ENCODE measurements around the gene NAT9. TPM values are rescaled to one million over a fixed set of nuclear protein-coding genes. Genes with fewer than 3 reads are reported as not detected.

Gene NAT9
- total RNA-seq, 1 experiment from 2014 or later: 63.5 TPM

GRCh38 chr17:74728702-74729075 lies 47.5 kb downstream of the NAT9 start:
- Histone ChIP-seq H3K4ac (ENCODE audit: low read depth, low read length) (no peak overlapping the region), H3K27me3 (ENCODE audit: insufficient read depth, low read length) (no peaks in the 10 kb centered on the region; the same call in 1 of the 2 replicates), H3K23ac (ENCODE audit: insufficient read length, low read depth, low read length) (no peak overlapping the region), H3K79me2 (ENCODE audit: insufficient read depth, low read length) (no peaks in the 10 kb centered on the region), H2AFZ (ENCODE audit: low read length) (no peak overlapping the region), H3K23me2 (ENCODE audit: insufficient read length, low read depth, low read length, poor library complexity, severe bottlenecking) (no peaks in the 10 kb centered on the region), H2BK12ac (ENCODE audit: insufficient read length, low read depth, low read length) (no peak overlapping the region), H2BK20ac (ENCODE audit: low read depth, low read length, poor library complexity, severe bottlenecking) (no peak overlapping the region), H3K14ac (ENCODE audit: insufficient read depth, low read length) (no peak overlapping the region), H3K4me1 (ENCODE audit: insufficient read depth, low read length) (no peaks in the 10 kb centered on the region), H3K27ac (ENCODE audit: insufficient read length, low read depth, low read length) (no peak overlapping the region), H3K4me2 (ENCODE audit: insufficient read depth, insufficient read length, low read length) (no peak overlapping the region), H3K9ac (ENCODE audit: extremely low read depth, insufficient read length, low read length) (no peak overlapping the region), H2BK120ac (ENCODE audit: low read depth, low read length, poor library complexity, severe bottlenecking) (no peak overlapping the region), H3K56ac (ENCODE audit: insufficient read length, low read depth, low read length) (no peak overlapping the region), H4K91ac (ENCODE audit: insufficient read length, low read depth, low read length) (no peak overlapping the region), H3T11ph (ENCODE audit: low read length) (no peak overlapping the region), H3K18ac (ENCODE audit: insufficient read length, low read depth, low read length) (no peak overlapping the region), H3K9me3 (ENCODE audit: control insufficient read depth, low read depth, low read length) (no peaks in the 10 kb centered on the region), H4K5ac (ENCODE audit: insufficient read length, low read depth, low read length) (no peak overlapping the region), H4K20me1 (ENCODE audit: control insufficient read depth, insufficient read depth, insufficient read length) (no peaks in the 10 kb centered on the region), H3K79me1 (ENCODE audit: insufficient read depth, low read depth, low read length, poor library complexity, severe bottlenecking) (no peaks in the 10 kb centered on the region), H4K8ac (replicated peaks; ENCODE audit: insufficient read length, low read depth, low read length) (no peak overlapping the region), H2AK5ac (ENCODE audit: insufficient read length, low read length) (no peak overlapping the region), H2BK5ac (ENCODE audit: insufficient read length, low read length) (no peak overlapping the region), H2BK15ac (ENCODE audit: low read depth, low read length) (no peak overlapping the region)
- Mint-ChIP-seq H3K36me3 (ENCODE audit: insufficient read depth in 1 of 3, low read depth in 3 of 3) (no peaks in the 10 kb centered on the region), H3K27me3 (ENCODE audit: low read depth) (peaks cover 16% of the 10 kb centered on the region), H3K4me1 (no peaks in the 10 kb centered on the region), H3K27ac (no peak overlapping the region), H3K9me3 (no peaks in the 10 kb centered on the region), H3K4me3 (no peak overlapping the region)
- no peak for DNase-seq
- WGBS (ENCODE audit: extremely low coverage, insufficient read length, low lambda C conversion rate): no CpG with 5 or more reads among the region's 3 CpGs
- no peak for TF ChIP-seq CTCF (conservative IDR thresholded peaks at IDR 0.05)
